ENCODE results near the gene DYNC1H1. TPM values are rescaled to one million over a fixed set of nuclear protein-coding genes. Genes with fewer than 3 reads are reported as not detected.

Gene DYNC1H1
- total and polyA plus RNA-seq, 3 donors from 2014 or later, result 313 to 691 (median 538) TPM

DNA sequence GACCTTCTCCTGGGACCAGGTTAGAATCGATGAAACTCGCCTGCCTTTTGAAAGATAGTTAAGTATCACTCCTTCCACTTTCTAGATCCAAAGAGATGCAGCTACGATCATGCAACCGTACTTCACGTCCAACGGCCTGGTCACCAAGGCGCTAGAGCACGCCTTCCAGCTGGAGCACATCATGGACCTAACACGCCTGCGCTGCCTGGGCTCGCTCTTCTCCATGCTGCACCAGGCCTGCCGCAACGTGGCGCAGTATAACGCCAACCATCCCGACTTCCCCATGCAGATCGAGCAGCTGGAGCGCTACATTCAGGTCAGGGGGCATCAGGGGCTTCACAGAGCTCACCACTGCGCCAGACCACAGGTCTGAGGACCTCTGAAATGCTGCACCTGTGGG, 51.4 kb downstream of the DYNC1H1 start:
- Histone ChIP-seq H3K4me3 (no peak overlapping the region), H3K27ac (no peak overlapping the region), H3K36me3 (ENCODE audit: low read depth, missing control alignments) (no peaks in the 10 kb centered on the region), H3K27me3 (no peaks in the 10 kb centered on the region), H3K9me3 (no peaks in the 10 kb centered on the region), H3K4me1 (no peaks in the 10 kb centered on the region)
- WGBS, 2 donors, result 93% methylated on average over 18 to 19 of the region's 19 CpGs
- TF ChIP-seq CTCF (IDR thresholded peaks at IDR 0.05) (no peak), POLR2A (IDR thresholded peaks at IDR 0.05) (no peak)
- DNase-seq, result no peak
- intact Hi-C loops (cut with DNase I; ENCODE audit: low total_unique reads), result no loop called here

DNA sequence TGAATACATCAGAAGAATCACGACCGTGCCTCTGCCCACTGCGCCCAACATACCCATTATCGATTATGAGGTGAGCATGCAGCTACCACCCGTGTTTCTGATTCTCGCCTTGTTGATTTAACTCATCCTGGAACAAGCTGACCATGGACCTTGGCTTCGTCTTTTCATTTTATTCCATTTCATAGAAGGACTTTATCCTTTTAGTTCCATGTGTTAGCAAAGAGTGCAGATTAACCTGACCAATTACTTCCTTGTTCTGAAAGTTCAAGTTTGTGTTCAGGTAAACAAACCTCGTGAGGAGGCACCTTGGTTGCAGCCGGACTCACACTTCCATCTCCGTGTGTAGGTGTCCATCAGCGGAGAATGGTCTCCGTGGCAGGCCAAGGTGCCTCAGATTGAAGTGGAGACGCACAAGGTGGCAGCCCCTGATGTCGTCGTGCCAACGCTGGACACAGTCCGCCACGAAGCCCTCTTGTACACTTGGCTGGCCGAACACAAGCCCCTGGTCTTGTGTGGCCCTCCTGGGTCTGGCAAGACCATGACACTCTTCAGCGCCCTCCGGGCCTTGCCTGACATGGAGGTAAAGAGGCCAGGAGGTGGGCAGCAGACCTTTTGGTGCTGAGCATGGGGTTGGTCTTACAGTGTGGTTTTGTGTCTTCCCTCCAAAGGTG, 52.2 kb downstream of the DYNC1H1 start:
- H3K36me3 ChIP-seq (ENCODE audit: low read depth, missing control alignments), result no peaks in the 10 kb centered on the region
- intact Hi-C loops (cut with DNase I; ENCODE audit: low total_unique reads), result no loop called here
- no peaks in the 10 kb centered on the region for H3K9me3 ChIP-seq
- no peak for DNase-seq
- TF ChIP-seq POLR2A (IDR thresholded peaks at IDR 0.05), result no peak
- no peak for TF ChIP-seq CTCF (IDR thresholded peaks at IDR 0.05)
- H3K4me3 ChIP-seq, result no peak overlapping the region
- no peaks in the 10 kb centered on the region for H3K4me1 ChIP-seq
- no peak overlapping the region for H3K27ac ChIP-seq
- H3K27me3 ChIP-seq, result no peaks in the 10 kb centered on the region
- WGBS, 2 donors, result 94 to 97% methylated on average over 21 of the region's 21 CpGs

DNA sequence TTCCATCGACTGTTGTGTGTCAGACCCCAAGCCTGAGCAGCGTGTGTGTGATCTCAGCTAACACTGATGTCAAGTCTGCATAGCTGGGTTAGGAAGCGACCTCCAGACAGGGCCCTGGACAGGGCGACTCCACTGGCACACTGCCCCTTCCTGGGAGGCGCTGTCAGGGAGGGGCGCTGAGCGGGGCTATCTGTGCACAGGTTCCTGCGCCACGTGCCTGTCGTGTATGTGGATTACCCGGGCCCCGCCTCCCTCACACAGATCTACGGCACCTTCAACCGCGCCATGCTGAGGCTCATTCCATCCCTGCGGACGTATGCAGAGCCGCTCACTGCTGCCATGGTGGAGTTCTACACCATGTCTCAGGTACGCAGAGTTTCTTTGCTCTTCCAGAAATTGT, 53.9 kb downstream of the DYNC1H1 start:
- intact Hi-C loops (cut with DNase I; ENCODE audit: low total_unique reads), result no loop called here
- Histone ChIP-seq H3K36me3 (ENCODE audit: low read depth, missing control alignments) (no peaks in the 10 kb centered on the region), H3K9me3 (no peaks in the 10 kb centered on the region), H3K27me3 (no peaks in the 10 kb centered on the region), H3K4me3 (no peak overlapping the region), H3K4me1 (no peaks in the 10 kb centered on the region), H3K27ac (no peak overlapping the region)
- WGBS, 2 donors, result 92 to 94% methylated on average over 18 to 19 of the region's 19 CpGs
- DNase-seq, result no peak
- TF ChIP-seq CTCF (IDR thresholded peaks at IDR 0.05) (no peak), POLR2A (IDR thresholded peaks at IDR 0.05) (no peak)

GRCh38 chr14:102019006-102019540, 54.7 kb downstream of the DYNC1H1 start:
- intact Hi-C loops (cut with DNase I; ENCODE audit: low total_unique reads), result no loop called here
- Histone ChIP-seq H3K4me1 (no peaks in the 10 kb centered on the region), H3K9me3 (no peaks in the 10 kb centered on the region), H3K36me3 (ENCODE audit: low read depth, missing control alignments) (no peaks in the 10 kb centered on the region), H3K27me3 (no peaks in the 10 kb centered on the region), H3K27ac (no peak overlapping the region), H3K4me3 (no peak overlapping the region)
- TF ChIP-seq POLR2A (IDR thresholded peaks at IDR 0.05) (no peak), CTCF (IDR thresholded peaks at IDR 0.05) (no peak)
- WGBS, 2 donors, result 82 to 92% methylated on average over 9 of the region's 9 CpGs
- no peak for DNase-seq
